GM10847 (cell line): Measurements from ENCODE around the gene A3GALT2.

Source experiments
- POLR2A ChIP-seq: IDR thresholded peaks from 2 replicates; pipeline ENCODE4 v1.6.1; 2011; ENCODE audit not compliant: insufficient read length; ENCODE audit errors: extremely low read depth

The A3GALT2 gene

DNA sequence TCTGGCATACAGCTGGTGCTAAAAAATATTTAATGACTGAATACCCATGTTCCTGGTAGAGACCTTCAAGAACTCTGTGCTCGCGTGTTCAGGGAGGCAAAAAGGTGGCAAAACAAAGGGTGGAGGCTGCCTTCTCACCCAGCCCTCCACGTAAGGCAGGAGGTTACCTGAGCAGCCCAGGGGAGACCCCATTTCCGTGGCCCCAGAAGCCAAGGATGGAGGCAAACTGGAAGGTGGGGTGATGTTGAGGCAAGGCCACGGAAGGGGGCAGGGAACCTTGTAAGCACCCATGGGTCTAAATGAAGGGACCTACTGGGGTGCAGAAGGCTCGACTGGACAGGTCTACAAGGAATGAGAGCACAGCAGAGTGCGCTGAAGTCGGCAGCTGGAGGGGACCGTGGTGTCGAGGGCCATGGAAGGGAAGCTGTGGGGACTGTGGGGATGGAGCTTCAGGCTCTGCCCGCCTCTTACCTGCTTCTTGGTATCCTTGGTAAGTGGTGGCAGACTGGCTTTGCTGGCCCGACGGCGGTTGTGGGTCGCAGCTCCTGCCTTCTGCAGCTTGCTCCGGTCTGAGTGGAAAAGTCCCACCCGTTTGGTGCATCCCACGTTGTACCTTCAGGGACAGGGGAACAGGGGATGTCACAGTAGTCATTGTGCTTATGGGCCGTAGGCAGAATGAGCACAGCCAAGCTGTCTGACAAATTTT, 8.9 kb upstream of the A3GALT2 start:
- no peak for TF ChIP-seq POLR2A

DNA sequence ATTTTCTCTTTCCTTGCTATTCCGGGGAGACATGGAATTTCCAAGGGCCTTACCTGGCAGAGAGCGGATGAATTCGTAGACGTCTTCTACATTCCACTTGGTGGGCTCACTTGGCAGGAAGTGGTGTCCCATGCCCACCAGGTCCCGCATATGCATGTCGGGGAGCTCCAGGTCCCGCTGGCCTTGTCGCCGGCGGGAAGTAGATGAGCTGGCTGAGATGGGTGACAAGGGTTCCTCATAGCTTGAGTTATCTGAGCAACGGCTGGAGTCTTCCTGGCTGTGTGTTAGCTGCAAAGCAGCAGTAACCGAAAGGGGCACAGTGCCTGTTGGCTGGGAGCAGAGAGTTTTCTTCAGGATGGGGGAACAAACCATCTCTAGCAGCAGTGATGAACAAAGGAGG, 7.9 kb upstream of the A3GALT2 start:
- no peak for TF ChIP-seq POLR2A

DNA sequence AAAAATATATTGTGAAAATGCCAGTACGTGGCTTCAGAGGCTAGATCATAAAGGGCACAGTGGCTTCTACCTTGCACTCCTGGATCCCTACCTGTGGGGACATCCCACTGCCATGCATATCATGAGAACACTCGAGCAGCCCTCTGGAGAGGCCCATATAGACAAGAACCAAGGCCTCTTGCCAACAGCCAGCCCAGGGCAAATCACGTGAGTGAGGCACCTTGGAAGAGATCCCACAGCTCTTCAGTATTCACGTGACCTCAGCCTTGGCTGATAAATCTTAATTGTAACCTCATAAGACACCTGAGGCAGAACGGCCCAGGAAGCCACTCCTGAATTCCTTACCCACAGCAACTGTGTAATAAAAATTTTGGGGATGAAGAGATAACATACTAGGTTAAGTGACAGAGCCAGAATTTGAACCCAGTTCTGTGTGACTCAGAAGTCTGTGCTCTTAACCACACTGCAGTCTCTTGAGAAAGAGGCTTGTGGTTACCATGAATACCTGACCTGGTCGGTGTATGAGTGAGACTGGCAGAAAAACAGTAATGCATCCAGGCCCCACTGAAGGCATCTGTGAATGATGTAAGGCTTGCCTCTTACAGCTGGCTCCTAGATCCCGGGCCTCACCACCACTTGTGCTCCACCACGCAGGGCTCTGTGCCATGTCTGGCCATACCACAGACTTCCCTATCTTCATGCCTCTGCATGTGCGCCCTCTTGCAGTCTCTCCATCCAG, 6.9 kb upstream of the A3GALT2 start:
- no peak for TF ChIP-seq POLR2A

DNA sequence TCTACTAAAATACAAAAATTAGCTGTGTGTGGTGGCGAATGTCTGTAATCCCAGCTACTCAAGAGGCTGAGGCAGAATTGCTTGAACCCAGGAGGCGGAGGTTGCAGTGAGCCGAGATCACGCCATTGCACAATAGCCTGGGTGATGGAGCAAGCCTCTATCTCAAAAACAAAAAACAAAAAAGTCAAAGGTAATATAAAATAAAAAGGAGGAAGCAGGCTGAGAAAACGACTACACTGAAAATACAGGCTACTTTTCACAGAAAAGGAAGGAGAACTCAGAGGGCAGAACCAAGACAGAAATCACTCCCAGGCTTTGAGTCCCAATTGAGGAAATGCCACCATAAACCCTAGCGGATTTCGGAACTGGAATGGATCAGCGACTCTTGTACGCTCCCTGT, 5.9 kb upstream of the A3GALT2 start:
- no peak for TF ChIP-seq POLR2A

DNA sequence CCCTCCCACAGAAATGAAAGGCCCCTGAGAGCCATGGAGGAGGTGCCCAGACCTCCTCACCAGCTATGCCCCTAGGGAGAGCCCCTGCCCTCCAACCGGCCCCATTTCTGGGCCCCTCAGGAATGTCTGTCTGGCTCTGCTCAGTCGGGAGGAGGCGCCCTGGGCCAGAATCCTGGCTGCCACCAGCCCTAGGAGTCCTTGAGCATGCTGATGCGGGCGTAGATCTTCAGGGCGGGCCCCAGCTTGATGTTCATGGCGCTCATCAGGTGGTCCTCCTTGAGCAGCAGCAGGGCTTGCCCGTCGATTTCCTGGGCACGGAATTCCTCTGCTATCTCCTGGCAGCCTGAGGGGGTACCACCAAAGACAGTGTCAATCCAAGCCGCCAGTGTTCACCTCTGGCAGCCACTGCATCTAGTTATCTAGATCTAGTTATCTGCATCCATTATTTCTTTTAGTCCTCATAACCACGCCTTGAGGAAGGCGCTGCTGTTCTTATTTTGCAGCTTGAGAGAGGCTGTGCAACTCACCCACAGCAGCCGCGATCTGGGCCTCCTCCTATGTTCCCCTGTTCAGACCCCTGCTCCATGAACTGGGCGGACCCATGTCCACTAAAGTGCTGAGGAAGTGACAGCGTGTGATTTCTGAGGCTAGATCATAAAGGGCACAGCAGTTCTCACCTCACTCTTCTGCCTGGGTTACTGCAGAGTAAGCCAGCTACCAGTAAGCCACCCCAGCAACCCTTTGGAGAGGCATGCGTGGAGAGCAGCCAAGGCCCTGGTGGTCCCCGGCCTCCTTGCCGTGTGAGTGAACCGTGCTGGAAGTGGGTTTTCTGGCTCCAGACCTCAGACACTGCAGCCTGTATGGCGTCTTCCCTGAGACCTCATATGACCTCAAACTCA, 4.0 kb upstream of the A3GALT2 start:
- TF ChIP-seq POLR2A: no peak

- no peak for TF ChIP-seq POLR2A
Observed at GRCh38 chr1:33323663-33324477, 3.0 kb upstream of the A3GALT2 start.

GRCh38 chr1:33322870-33323585, 2.1 kb upstream of the A3GALT2 start:
- TF ChIP-seq POLR2A: no peak

DNA sequence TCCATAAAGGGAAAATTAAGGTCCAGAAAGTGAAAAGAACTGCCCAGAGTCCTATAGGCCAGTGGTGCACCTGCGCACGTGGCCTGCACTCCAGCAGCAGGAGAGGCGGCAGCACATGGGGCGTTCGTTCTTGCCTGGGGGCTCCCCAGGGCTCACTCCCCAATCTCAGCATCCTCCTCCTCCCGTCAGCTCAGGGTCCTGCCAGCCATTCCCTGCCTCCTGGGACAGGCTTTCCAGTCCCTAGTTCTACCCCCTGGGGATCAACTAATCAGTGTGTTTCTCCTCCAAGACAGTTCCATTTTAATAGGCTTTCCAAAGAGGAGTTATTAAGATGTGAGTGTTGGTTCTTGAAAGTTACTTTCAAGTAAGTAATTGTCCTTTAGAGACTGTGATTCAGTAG, 1.2 kb upstream of the A3GALT2 start:
- no peak for TF ChIP-seq POLR2A

GRCh38 chr1:33321178-33321577, 280 bp upstream of the A3GALT2 start:
- no peak for TF ChIP-seq POLR2A

DNA sequence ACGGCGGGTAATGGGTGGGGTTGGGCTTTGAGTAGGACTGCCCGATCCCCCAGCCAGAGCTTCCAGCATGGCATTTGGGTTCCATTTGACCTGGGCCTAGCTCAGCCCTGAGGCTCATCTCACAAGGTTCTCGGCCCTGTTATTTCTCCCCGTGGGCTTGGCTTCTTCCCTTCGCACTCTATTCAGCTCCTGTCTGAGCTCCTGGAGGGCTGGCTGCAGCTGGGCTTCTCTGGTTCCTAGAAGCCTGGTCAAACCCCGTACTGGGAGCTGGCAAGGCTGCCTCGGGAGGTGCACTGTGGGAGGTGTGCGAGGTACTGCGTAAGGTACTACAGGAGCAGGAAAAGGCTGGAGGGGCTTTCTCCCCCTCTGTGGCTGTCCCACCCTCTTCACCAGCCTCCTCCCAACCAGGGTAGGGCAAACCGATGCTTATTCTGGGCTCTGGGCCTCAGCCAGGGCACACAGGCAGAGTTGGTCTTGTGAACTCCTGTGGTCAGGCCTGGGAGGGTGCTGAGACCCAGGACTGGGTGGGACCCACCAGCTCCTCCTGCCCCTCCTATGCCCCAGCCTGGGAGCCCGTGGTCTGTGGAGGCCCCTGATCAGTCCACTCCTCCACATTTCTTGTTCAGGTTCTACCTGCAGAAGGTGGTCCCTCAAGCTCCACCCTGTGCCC, 814 bp downstream of the A3GALT2 start:
- no peak for TF ChIP-seq POLR2A

DNA sequence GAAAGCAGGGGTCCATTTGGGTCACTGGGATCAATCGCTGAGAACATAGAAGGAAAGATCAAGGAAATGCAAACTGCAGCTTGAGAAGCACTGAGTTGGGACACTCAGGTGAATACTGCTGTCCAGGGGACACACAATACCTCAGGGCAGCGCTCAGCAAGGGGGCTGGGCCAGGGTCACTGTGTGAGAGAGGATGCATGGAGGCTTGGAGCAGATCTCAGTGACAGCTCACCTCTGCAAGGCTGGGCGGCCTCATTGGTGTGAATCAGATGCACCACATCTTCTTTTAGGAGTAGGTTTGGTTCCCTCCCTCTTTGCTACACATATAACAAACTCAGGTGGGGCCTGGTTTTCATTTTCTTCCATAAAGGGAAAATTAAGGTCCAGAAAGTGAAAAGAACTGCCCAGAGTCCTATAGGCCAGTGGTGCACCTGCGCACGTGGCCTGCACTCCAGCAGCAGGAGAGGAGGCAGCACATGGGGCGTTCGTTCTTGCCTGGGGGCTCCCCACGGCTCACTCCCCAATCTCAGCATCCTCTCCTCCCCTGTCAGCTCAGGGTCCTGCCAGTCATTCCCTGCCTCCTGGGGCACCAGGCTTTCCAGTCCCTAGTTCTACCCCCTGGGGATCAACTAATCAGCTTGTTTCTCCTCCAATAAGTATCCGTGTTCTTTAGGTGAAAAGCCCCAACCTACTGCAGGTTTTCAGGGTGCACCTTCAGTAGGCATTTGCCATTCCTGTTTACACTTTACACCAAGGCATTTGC, 1.5 kb downstream of the A3GALT2 start:
- TF ChIP-seq POLR2A: no peak

- no peak for TF ChIP-seq POLR2A
Observed at GRCh38 chr1:33317946-33318345, 3.0 kb downstream of the A3GALT2 start.

GRCh38 chr1:33317354-33317753, 3.5 kb downstream of the A3GALT2 start:
- no peak for TF ChIP-seq POLR2A
